Astrocyte (in vitro differentiated cells and primary cell): ENCODE measurements around the gene RBM42. TPM values are rescaled to one million over a fixed set of nuclear protein-coding genes. Genes with fewer than 3 reads are reported as not detected.

Source experiments
- DNase-seq: peaks from one replicate; pipeline ENCODE4 v3.0.0-alpha.2; 2010; ENCODE audit warnings: low read depth
- FAIRE-seq: peaks from 2 replicates; lab custom pipeline; 2011; peaks lifted over from hg19 to GRCh38; lab: Jason Lieb, UNC
- H2AFZ ChIP-seq: 2 replicates; pipeline ENCODE4 v1.6.0; 2012; ENCODE audit warnings: low read depth, low read length, inconsistent platforms
- H3K27ac ChIP-seq: 2 replicates; pipeline ENCODE4 v1.5.1; 2011; ENCODE audit warnings: low read depth, low read length, inconsistent platforms
- H3K27me3 ChIP-seq: 2 replicates; pipeline ENCODE4 v1.6.0; 2011; ENCODE audit warnings: low read length, inconsistent platforms; ENCODE audit not compliant: insufficient read depth
- H3K36me3 ChIP-seq: 2 replicates; pipeline ENCODE4 v1.5.1; 2011; ENCODE audit warnings: low read length, inconsistent platforms; ENCODE audit not compliant: insufficient read depth
- H3K4me1 ChIP-seq: 2 replicates; pipeline ENCODE4 v1.5.1; 2011; ENCODE audit warnings: low read length, inconsistent platforms; ENCODE audit not compliant: insufficient read depth
- H3K4me2 ChIP-seq: 2 replicates; pipeline ENCODE4 v1.6.0; 2012; ENCODE audit warnings: low read length, inconsistent platforms
- H3K4me3 ChIP-seq: 2 replicates; pipeline ENCODE4 v1.5.1; 2011; ENCODE audit warnings: low read depth, mild to moderate bottlenecking, low read length, inconsistent platforms; ENCODE audit not compliant: insufficient read depth
- H3K79me2 ChIP-seq: 2 replicates; pipeline ENCODE4 v1.6.0; 2012; ENCODE audit warnings: mild to moderate bottlenecking, low read length, inconsistent platforms; ENCODE audit not compliant: insufficient read depth
- H3K9ac ChIP-seq: 2 replicates; pipeline ENCODE4 v1.6.0; 2012; ENCODE audit warnings: mild to moderate bottlenecking, low read length, inconsistent platforms
- H3K9me3 ChIP-seq: 2 replicates; pipeline ENCODE4 v1.5.1; 2012; ENCODE audit warnings: low read depth, mild to moderate bottlenecking, low read length, inconsistent platforms; ENCODE audit not compliant: insufficient read depth
- H4K20me1 ChIP-seq: 2 replicates; pipeline ENCODE4 v1.6.0; 2012; ENCODE audit warnings: low read length, inconsistent platforms; ENCODE audit not compliant: insufficient read depth
- H3K27ac Mint-ChIP-seq: one replicate; pipeline ENCODE4 v1.8.0; 2021; ENCODE audit warnings: mild to moderate bottlenecking, mixed read lengths; ENCODE audit not compliant: unreplicated experiment
- H3K27me3 Mint-ChIP-seq: one replicate; pipeline ENCODE4 v1.8.0; 2021; ENCODE audit warnings: low read depth, mixed read lengths; ENCODE audit not compliant: unreplicated experiment
- H3K36me3 Mint-ChIP-seq: one replicate; pipeline ENCODE4 v1.8.0; 2021; ENCODE audit warnings: low read depth, mixed read lengths; ENCODE audit not compliant: unreplicated experiment
- H3K4me1 Mint-ChIP-seq: one replicate; pipeline ENCODE4 v1.8.0; 2021; ENCODE audit warnings: low read depth, mixed read lengths; ENCODE audit not compliant: unreplicated experiment
- H3K4me3 Mint-ChIP-seq: one replicate; pipeline ENCODE4 v1.8.0; 2021; ENCODE audit warnings: mild to moderate bottlenecking, moderate library complexity, mixed read lengths; ENCODE audit not compliant: unreplicated experiment
- H3K9me3 Mint-ChIP-seq: one replicate; pipeline ENCODE4 v1.8.0; 2021; ENCODE audit warnings: mild to moderate bottlenecking, mixed read lengths; ENCODE audit not compliant: unreplicated experiment
- CTCF ChIP-seq: IDR thresholded peaks from 2 replicates; pipeline ENCODE4 v1.5.1; 2011; ENCODE audit warnings: low read depth, mild to moderate bottlenecking, inconsistent platforms, low read length, moderate library complexity; ENCODE audit not compliant: insufficient read depth
- EZH2 ChIP-seq: IDR thresholded peaks from 2 replicates; pipeline ENCODE4 v1.6.1; 2012; ENCODE audit warnings: mild to moderate bottlenecking, low read length, inconsistent platforms; ENCODE audit not compliant: insufficient read depth
- total RNA-seq: library from RNA; stranded (reverse); gene quantifications from 2 replicates; pipeline ENCODE4 v1.2.1, GENCODE V29; 2021

Gene RBM42
- total RNA-seq, 1 donor from 2014 or later: 102 TPM

- Histone ChIP-seq H3K79me2 (no peaks in the 10 kb centered on the region), H3K9ac (no peak overlapping the region), H4K20me1 (no peaks in the 10 kb centered on the region), H3K4me1 (peaks cover 7% of the 10 kb centered on the region), H3K36me3 (peaks cover 17% of the 10 kb centered on the region), H3K27me3 (no peaks in the 10 kb centered on the region), H2AFZ (no peak overlapping the region), H3K4me3 (no peak overlapping the region), H3K4me2 (no peak overlapping the region), H3K27ac (no peak overlapping the region), H3K9me3 (no peaks in the 10 kb centered on the region)
- peaks cover 11% of the 10 kb centered on the region for H3K36me3 Mint-ChIP-seq
- H3K4me1 Mint-ChIP-seq: no peaks in the 10 kb centered on the region
- no peaks in the 10 kb centered on the region for H3K27me3 Mint-ChIP-seq
- TF ChIP-seq CTCF (no peak), EZH2 (no peak)
- DNase-seq (no peak), FAIRE-seq (no peak)
- H3K4me3 Mint-ChIP-seq: no peak overlapping the region
- no peaks in the 10 kb centered on the region for H3K9me3 Mint-ChIP-seq
- H3K27ac Mint-ChIP-seq: no peak overlapping the region
These were observed 10.4 kb downstream of the RBM42 start for GRCh38 chr19:35639321-35639639.

GRCh38 chr19:35639863-35640262, 11.0 kb downstream of the RBM42 start:
- Histone ChIP-seq H3K36me3 (peaks cover 13% of the 10 kb centered on the region), H3K27me3 (no peaks in the 10 kb centered on the region), H2AFZ (no peak overlapping the region), H3K4me2 (no peak overlapping the region), H4K20me1 (no peaks in the 10 kb centered on the region), H3K4me1 (peaks cover 10% of the 10 kb centered on the region), H3K79me2 (no peaks in the 10 kb centered on the region), H3K9ac (no peak overlapping the region), H3K4me3 (no peak overlapping the region), H3K9me3 (no peaks in the 10 kb centered on the region), H3K27ac (no peak overlapping the region)
- Mint-ChIP-seq H3K4me3 (no peak overlapping the region), H3K27ac (no peak overlapping the region), H3K27me3 (no peaks in the 10 kb centered on the region), H3K4me1 (no peaks in the 10 kb centered on the region), H3K36me3 (peaks cover 11% of the 10 kb centered on the region), H3K9me3 (no peaks in the 10 kb centered on the region)
- TF ChIP-seq CTCF (no peak), EZH2 (no peak)
- FAIRE-seq: no peak
- DNase-seq: no peak

- Histone ChIP-seq H3K4me1 (peaks cover 15% of the 10 kb centered on the region), H3K27me3 (no peaks in the 10 kb centered on the region), H3K9ac (no peak within 1 kb of the TSS), H3K4me2 (peak within 1 kb of the TSS; percentile 66), H3K4me3 (no peak within 1 kb of the TSS), H3K36me3 (peaks cover 7% of the 10 kb centered on the region), H3K27ac (no peak within 1 kb of the TSS), H4K20me1 (no peaks in the 10 kb centered on the region), H3K9me3 (no peaks in the 10 kb centered on the region), H3K79me2 (no peaks in the 10 kb centered on the region), H2AFZ (peak within 1 kb of the TSS; percentile 47)
- Mint-ChIP-seq H3K36me3 (peaks cover 10% of the 10 kb centered on the region), H3K27me3 (no peaks in the 10 kb centered on the region), H3K4me1 (peaks cover 2% of the 10 kb centered on the region), H3K4me3 (no peak within 1 kb of the TSS), H3K9me3 (no peaks in the 10 kb centered on the region), H3K27ac (no peak within 1 kb of the TSS)
- no peak for DNase-seq
- no peak for FAIRE-seq
- TF ChIP-seq CTCF (no peak), EZH2 (no peak)
These were observed 12.8 kb downstream of the RBM42 start, which contains the start of gene ETV2 for GRCh38 chr19:35641515-35642151. Gene ETV2, plus strand, starts transcription at chr19:35641745. Its CDS starts 716 bp downstream, at chr19:35642461.
